GM12878 (cell line): ENCODE results near the gene WDR89. TPM values are rescaled to one million over a fixed set of nuclear protein-coding genes. Genes with fewer than 3 reads are reported as not detected.

Source experiments
- BCL11A ChIP-seq: IDR thresholded peaks from 2 replicates; pipeline ENCODE4 v1.6.1; 2011; ENCODE audit warnings: low read depth, low read length
- CHD2 ChIP-seq: IDR thresholded peaks from 2 replicates; pipeline ENCODE4 v1.6.1; 2011; ENCODE audit warnings: low read depth, low read length, improper control_type of control experiment, borderline replicate concordance
- CREB1 ChIP-seq: IDR thresholded peaks from 2 replicates; pipeline ENCODE4 v1.6.1; 2012; ENCODE audit warnings: low read depth, mild to moderate bottlenecking, inconsistent platforms
- ETV6 ChIP-seq, 2 experiments: fragments of 450-650 bp in 1 of 2; IDR thresholded peaks in 1 of 2; conservative IDR thresholded peaks in 1 of 2; 2 replicates each; pipeline ENCODE4 v1.6.1; 2014; ENCODE audit warnings: antibody characterized with exemption in 1 of 2, borderline replicate concordance in 1 of 2, low read depth in 1 of 2, mild to moderate bottlenecking in 1 of 2, moderate library complexity in 1 of 2
- HDAC2 ChIP-seq: fragments of 200-600 bp; sonication (generic); IDR thresholded peaks from 2 replicates; pipeline ENCODE4 v1.6.1; 2017
- MXI1 ChIP-seq: fragments of 150-350 bp; IDR thresholded peaks from 2 replicates; pipeline ENCODE4 v1.6.1; 2011; ENCODE audit warnings: low read depth, mild to moderate bottlenecking, inconsistent platforms, low read length, improper control_type of control experiment
- NFXL1 ChIP-seq: fragments of 450-650 bp; IDR thresholded peaks from 2 replicates; pipeline ENCODE4 v1.6.1; 2017; ENCODE audit warnings: antibody characterized with exemption, mild to moderate bottlenecking, borderline replicate concordance
- PAX8 ChIP-seq: fragments of 450-650 bp; IDR thresholded peaks from 2 replicates; pipeline ENCODE4 v1.6.1; 2017; ENCODE audit warnings: mild to moderate bottlenecking, moderate library complexity
- POLR2AphosphoS5 ChIP-seq: IDR thresholded peaks from 2 replicates; pipeline ENCODE4 v1.6.1; 2011; ENCODE audit warnings: mild to moderate bottlenecking, low read length, inconsistent platforms
- RB1 ChIP-seq: fragments of 450-650 bp; formaldehyde crosslinking; IDR thresholded peaks from 2 replicates; pipeline ENCODE4 v1.6.1; 2017; ENCODE audit warnings: mild to moderate bottlenecking, borderline replicate concordance
- RFX5 ChIP-seq: IDR thresholded peaks from 2 replicates; pipeline ENCODE4 v1.6.1; 2011; ENCODE audit warnings: low read depth, low read length, improper control_type of control experiment
- RUNX3 ChIP-seq: IDR thresholded peaks from 2 replicates; pipeline ENCODE4 v1.6.1; 2012; ENCODE audit warnings: low read length, inconsistent platforms
- SMAD5 ChIP-seq: IDR thresholded peaks from 2 replicates; pipeline ENCODE4 v1.6.1; 2016; ENCODE audit warnings: antibody characterized with exemption, low read depth
- SMARCA5 ChIP-seq: fragments of 450-650 bp; IDR thresholded peaks from 2 replicates; pipeline ENCODE4 v1.6.1; 2017; ENCODE audit warnings: mild to moderate bottlenecking
- SREBF1 ChIP-seq: IDR thresholded peaks from 2 replicates; pipeline ENCODE4 v1.6.1; 2012; ENCODE audit warnings: mild to moderate bottlenecking, low read length
- SREBF2 ChIP-seq: IDR thresholded peaks from 2 replicates; pipeline ENCODE4 v1.6.1; 2012; ENCODE audit warnings: mild to moderate bottlenecking, low read length
- TCF7 ChIP-seq: IDR thresholded peaks from 2 replicates; pipeline ENCODE4 v1.6.1; 2014; ENCODE audit warnings: antibody characterized with exemption, borderline replicate concordance
- WRNIP1 ChIP-seq: IDR thresholded peaks from 2 replicates; pipeline ENCODE4 v1.6.1; 2011; ENCODE audit warnings: low read depth, low read length, improper control_type of control experiment, borderline replicate concordance
- YBX1 ChIP-seq: fragments of 450-650 bp; IDR thresholded peaks from 2 replicates; pipeline ENCODE4 v1.6.1; 2016; ENCODE audit warnings: antibody characterized with exemption
- ZNF217 ChIP-seq: fragments of 450-650 bp; IDR thresholded peaks from 2 replicates; pipeline ENCODE4 v1.6.1; 2017; ENCODE audit warnings: antibody characterized with exemption, mild to moderate bottlenecking
- polyA plus RNA-seq, 11 experiments: library from polyadenylated mRNA; depleted of rRNA in 4 of 11; unstranded in 6 of 11; stranded (reverse) in 5 of 11; fragments of >200 nt; fragmentation: Nextera tagmentation in 4 of 11; fragmentation: Illumina TruSeq in 1 of 11; extraction: Ambion mirVana in 4 of 11; extraction: Trizol in 1 of 11; gene quantifications; 1 replicate in 1 of 11; 2 replicates in 10 of 11; pipeline versions ENCODE4 v1.2.1 to v1.2.3, GENCODE V29; 2011 to 2016; ENCODE audit warnings: inconsistent platforms in 2 of 11, missing spikeins in 2 of 11, low read depth in 1 of 11
- total RNA-seq, 4 experiments: library from RNA; depleted of rRNA in 3 of 4; stranded (reverse); fragments of >200 nt in 3 of 4; fragmentation: Illumina TruSeq in 1 of 4; extraction: Trizol in 1 of 4; gene quantifications; 2 replicates each; pipeline versions ENCODE4 v1.2.1 to v1.2.3, GENCODE V29; 2013 to 2021
- TF ChIP-seq, protein P1 (sequence below): fragments of 450-650 bp; IDR thresholded peaks from 2 replicates; pipeline ENCODE4 v1.6.1; 2018; ENCODE audit warnings: borderline replicate concordance, mild to moderate bottlenecking; ENCODE audit not compliant: partially characterized antibody
- TF ChIP-seq, protein P2 (sequence below): IDR thresholded peaks from 2 replicates; pipeline ENCODE4 v1.6.1; 2011; ENCODE audit warnings: borderline replicate concordance, low read depth, mild to moderate bottlenecking, moderate library complexity, mixed read lengths, low read length; ENCODE audit not compliant: insufficient read depth; ENCODE audit errors: extremely low read length
- TF ChIP-seq, protein P3 (sequence below): fragments of 450-650 bp; IDR thresholded peaks from 2 replicates; pipeline ENCODE4 v1.6.1; 2018; ENCODE audit warnings: mild to moderate bottlenecking, low read depth, moderate library complexity; ENCODE audit not compliant: partially characterized antibody

The WDR89 gene
- total and polyA plus RNA-seq, 10 of the 15 experiments (the other 5 are each of a cell fraction or from before 2014, with no cell fraction given) = 11.8 to 25.7 (median 17.5) TPM

DNA sequence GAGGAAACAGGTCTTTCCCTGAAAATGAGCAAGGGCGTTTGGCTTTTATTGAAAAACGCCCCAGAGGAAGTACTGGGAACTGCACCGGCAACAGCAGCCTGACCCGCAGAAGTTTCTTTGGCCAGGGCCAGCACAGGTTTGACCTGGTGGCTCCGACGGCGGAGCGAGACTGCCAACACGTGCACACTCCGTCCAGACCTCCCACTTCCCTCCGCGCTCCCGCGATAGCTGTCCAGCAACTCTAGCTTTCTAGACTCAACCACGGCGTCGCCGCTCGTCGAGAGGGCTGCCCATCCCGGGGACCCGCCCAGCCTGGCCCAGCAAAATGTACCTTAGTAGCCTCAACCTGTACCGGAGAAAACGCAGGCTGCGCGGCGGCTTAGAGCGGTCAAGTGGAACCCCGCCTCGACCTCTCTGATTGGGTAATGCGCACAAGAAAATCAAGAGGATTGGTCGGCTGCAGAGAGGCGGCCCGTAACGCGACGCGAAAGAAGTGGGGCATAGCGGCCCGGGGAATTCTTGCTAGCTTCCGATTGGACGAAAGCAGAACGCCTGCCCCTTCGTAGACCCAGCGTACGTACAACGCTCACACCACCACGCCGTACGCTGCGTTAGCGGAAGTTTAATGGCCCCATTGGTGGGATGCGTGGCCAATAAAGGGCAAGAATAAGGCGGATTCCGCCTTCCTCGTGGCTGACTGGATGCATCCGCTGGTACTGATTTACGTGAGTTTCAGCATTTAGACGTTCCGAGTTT lies at the start of gene WDR89 (continued):
- peak; percentile 93 for TF ChIP-seq CHD2
- no peak for TF ChIP-seq BCL11A
- TF ChIP-seq RUNX3 = peak; percentile 46; the same call in 1 of the 2 replicates
- no peak; the same call in 1 of the 2 replicates for TF ChIP-seq HDAC2
- peak; percentile 70 for TF ChIP-seq TCF7
- TF ChIP-seq CREB1 = peak; percentile 87
- TF ChIP-seq MXI1 = peak; percentile 96
- TF ChIP-seq, protein P1, sequence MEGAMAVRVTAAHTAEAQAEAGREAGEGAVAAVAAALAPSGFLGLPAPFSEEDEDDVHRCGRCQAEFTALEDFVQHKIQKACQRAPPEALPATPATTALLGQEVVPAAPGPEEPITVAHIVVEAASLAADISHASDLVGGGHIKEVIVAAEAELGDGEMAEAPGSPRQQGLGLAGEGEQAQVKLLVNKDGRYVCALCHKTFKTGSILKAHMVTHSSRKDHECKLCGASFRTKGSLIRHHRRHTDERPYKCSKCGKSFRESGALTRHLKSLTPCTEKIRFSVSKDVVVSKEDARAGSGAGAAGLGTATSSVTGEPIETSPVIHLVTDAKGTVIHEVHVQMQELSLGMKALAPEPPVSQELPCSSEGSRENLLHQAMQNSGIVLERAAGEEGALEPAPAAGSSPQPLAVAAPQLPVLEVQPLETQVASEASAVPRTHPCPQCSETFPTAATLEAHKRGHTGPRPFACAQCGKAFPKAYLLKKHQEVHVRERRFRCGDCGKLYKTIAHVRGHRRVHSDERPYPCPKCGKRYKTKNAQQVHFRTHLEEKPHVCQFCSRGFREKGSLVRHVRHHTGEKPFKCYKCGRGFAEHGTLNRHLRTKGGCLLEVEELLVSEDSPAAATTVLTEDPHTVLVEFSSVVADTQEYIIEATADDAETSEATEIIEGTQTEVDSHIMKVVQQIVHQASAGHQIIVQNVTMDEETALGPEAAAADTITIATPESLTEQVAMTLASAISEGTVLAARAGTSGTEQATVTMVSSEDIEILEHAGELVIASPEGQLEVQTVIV = peak; percentile 25
- no peak for TF ChIP-seq ZNF217
- no peak for TF ChIP-seq NFXL1
- no peak for TF ChIP-seq SREBF1
- no peak for TF ChIP-seq YBX1
- peak; percentile 97 for TF ChIP-seq POLR2AphosphoS5
- peak; percentile 85 for TF ChIP-seq RFX5
- no peak for TF ChIP-seq PAX8
- TF ChIP-seq ETV6 (conservative IDR thresholded peaks at IDR 0.05 in 1 of 2, IDR thresholded peaks at IDR 0.05 in 1 of 2; ENCODE audit: borderline replicate concordance in 1 of 2, low read depth in 1 of 2) = no peak
- TF ChIP-seq, protein P2, sequence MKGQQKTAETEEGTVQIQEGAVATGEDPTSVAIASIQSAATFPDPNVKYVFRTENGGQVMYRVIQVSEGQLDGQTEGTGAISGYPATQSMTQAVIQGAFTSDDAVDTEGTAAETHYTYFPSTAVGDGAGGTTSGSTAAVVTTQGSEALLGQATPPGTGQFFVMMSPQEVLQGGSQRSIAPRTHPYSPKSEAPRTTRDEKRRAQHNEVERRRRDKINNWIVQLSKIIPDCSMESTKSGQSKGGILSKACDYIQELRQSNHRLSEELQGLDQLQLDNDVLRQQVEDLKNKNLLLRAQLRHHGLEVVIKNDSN = peak; percentile 51
- no peak for TF ChIP-seq SREBF2
- TF ChIP-seq, protein P3, sequence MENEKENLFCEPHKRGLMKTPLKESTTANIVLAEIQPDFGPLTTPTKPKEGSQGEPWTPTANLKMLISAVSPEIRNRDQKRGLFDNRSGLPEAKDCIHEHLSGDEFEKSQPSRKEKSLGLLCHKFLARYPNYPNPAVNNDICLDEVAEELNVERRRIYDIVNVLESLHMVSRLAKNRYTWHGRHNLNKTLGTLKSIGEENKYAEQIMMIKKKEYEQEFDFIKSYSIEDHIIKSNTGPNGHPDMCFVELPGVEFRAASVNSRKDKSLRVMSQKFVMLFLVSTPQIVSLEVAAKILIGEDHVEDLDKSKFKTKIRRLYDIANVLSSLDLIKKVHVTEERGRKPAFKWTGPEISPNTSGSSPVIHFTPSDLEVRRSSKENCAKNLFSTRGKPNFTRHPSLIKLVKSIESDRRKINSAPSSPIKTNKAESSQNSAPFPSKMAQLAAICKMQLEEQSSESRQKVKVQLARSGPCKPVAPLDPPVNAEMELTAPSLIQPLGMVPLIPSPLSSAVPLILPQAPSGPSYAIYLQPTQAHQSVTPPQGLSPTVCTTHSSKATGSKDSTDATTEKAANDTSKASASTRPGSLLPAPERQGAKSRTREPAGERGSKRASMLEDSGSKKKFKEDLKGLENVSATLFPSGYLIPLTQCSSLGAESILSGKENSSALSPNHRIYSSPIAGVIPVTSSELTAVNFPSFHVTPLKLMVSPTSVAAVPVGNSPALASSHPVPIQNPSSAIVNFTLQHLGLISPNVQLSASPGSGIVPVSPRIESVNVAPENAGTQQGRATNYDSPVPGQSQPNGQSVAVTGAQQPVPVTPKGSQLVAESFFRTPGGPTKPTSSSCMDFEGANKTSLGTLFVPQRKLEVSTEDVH = no peak
- peak; percentile 36; the same call in 1 of the 2 replicates for TF ChIP-seq WRNIP1
- peak; percentile 90 for TF ChIP-seq RB1
- TF ChIP-seq SMARCA5 = peak; percentile 95
- peak; percentile 68; the same call in 1 of the 2 replicates for TF ChIP-seq SMAD5
